ENCODE measurements around the gene PTPRF. TPM values are rescaled to one million over a fixed set of nuclear protein-coding genes. Genes with fewer than 3 reads are reported as not detected.
"Not testable (repeated sequence)": the region's sequence is repeated elsewhere in the genome, so short reads cannot be mapped to it uniquely, and the experiment has no call there.

PTPRF gene
- total RNA-seq, 1 donor from 2014 or later = 145 TPM

DNA sequence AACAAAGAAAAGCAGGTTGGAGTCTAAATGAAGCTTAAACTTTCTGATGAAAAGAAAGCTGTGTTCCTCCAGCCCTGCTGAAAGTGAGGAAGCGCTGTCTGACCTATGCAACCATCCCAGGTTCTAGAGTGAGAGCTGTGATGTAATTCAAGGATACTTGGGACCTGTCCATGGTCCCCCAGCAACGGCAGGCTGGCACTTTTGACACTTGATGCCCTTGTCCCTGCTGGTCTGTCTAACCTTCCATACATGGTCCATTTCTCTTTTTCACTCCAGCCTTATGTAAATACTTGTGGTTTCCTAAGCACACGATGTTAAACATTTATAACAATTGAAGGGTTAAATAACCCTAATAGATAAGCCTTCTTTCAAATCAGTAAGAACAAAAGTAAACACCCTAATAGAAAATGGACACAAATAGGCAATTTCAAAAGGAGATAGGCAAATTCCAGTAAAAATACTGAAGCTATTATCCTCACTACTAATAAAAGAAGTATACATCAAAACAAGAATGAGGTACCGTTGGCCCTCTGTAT lies 101.5 kb downstream of the PTPRF start:
- no peaks in the 10 kb centered on the region for H3K4me1 Mint-ChIP-seq (ENCODE audit: unreplicated experiment)
- TF ChIP-seq, protein P1, sequence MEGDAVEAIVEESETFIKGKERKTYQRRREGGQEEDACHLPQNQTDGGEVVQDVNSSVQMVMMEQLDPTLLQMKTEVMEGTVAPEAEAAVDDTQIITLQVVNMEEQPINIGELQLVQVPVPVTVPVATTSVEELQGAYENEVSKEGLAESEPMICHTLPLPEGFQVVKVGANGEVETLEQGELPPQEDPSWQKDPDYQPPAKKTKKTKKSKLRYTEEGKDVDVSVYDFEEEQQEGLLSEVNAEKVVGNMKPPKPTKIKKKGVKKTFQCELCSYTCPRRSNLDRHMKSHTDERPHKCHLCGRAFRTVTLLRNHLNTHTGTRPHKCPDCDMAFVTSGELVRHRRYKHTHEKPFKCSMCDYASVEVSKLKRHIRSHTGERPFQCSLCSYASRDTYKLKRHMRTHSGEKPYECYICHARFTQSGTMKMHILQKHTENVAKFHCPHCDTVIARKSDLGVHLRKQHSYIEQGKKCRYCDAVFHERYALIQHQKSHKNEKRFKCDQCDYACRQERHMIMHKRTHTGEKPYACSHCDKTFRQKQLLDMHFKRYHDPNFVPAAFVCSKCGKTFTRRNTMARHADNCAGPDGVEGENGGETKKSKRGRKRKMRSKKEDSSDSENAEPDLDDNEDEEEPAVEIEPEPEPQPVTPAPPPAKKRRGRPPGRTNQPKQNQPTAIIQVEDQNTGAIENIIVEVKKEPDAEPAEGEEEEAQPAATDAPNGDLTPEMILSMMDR (IDR thresholded peaks at IDR 0.05; ENCODE audit: unreplicated experiment) = no peak
- no peaks in the 10 kb centered on the region for H3K36me3 Mint-ChIP-seq (ENCODE audit: low read depth, unreplicated experiment)
- no peak overlapping the region for H3K27ac Mint-ChIP-seq (ENCODE audit: unreplicated experiment)
- H3K27me3 Mint-ChIP-seq (ENCODE audit: unreplicated experiment) = no peaks in the 10 kb centered on the region
- no peak overlapping the region for H3K4me3 Mint-ChIP-seq (ENCODE audit: unreplicated experiment)
- no peak for DNase-seq (ENCODE audit: low spot score)
- H3K9me3 Mint-ChIP-seq (ENCODE audit: unreplicated experiment) = no peaks in the 10 kb centered on the region

DNA sequence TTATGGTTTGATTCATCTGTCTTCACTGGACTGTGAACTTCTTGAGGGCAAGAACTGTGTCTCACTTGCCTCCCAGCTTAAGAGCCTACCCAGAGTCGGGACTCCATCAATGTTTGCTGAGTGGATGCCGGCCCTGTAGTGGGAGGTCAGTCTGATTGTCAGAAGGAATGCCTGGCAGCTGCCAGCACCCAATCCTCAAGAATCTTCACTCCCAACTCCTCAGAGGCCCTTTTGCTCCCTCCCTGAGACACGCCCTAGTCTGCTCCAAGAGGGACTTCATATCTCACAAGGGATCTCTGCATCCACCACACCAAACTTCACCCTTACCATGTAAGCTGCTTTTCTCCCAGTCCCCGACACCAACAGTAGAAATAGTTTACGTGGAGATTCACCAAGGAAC lies 104.0 kb downstream of the PTPRF start:
- no peaks in the 10 kb centered on the region for H3K36me3 Mint-ChIP-seq (ENCODE audit: low read depth, unreplicated experiment)
- H3K4me1 Mint-ChIP-seq (ENCODE audit: unreplicated experiment) = no peaks in the 10 kb centered on the region
- H3K9me3 Mint-ChIP-seq (ENCODE audit: unreplicated experiment) = no peaks in the 10 kb centered on the region
- no peak for DNase-seq (ENCODE audit: low spot score)
- TF ChIP-seq, protein P1 (IDR thresholded peaks at IDR 0.05; ENCODE audit: unreplicated experiment) = no peak
- H3K27ac Mint-ChIP-seq (ENCODE audit: unreplicated experiment) = no peak overlapping the region
- H3K27me3 Mint-ChIP-seq (ENCODE audit: unreplicated experiment) = no peaks in the 10 kb centered on the region
- no peak overlapping the region for H3K4me3 Mint-ChIP-seq (ENCODE audit: unreplicated experiment)

DNA sequence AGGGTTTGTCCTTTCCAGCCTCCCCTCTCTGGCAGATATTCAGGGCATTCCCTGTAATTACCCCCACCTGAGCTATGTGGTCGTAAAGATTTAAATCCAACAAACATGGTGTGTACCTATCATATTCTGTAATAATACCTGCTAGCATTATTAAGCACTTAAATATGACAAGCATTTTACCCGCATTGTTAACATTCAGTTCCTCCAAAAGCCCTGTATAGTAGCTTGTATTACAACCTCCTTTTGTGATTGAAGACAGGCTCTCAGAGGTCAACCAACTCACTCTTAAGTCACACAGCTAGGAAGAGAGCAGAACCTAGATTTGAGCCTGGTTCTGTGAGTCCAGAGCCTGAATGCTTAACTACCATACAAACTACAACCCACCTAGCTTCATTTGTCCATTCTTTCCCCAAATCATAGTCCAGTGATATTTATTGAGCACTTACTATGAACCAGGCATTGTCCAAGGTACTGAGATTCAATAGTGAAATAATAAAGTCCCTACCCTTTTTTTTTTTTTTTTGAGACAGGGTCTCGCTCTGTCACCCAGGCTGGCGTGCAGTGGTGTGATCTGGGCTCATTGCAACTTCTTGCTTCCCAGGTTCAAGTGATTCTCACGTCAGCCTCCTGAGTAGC lies 105.4 kb downstream of the PTPRF start:
- DNase-seq (ENCODE audit: low spot score) = no peak
- H3K4me1 Mint-ChIP-seq (ENCODE audit: unreplicated experiment) = no peaks in the 10 kb centered on the region
- TF ChIP-seq, protein P1 (IDR thresholded peaks at IDR 0.05; ENCODE audit: unreplicated experiment) = no peak
- H3K27ac Mint-ChIP-seq (ENCODE audit: unreplicated experiment) = no peak overlapping the region
- no peaks in the 10 kb centered on the region for H3K9me3 Mint-ChIP-seq (ENCODE audit: unreplicated experiment)
- H3K36me3 Mint-ChIP-seq (ENCODE audit: low read depth, unreplicated experiment) = no peaks in the 10 kb centered on the region
- H3K4me3 Mint-ChIP-seq (ENCODE audit: unreplicated experiment) = no peak overlapping the region
- no peaks in the 10 kb centered on the region for H3K27me3 Mint-ChIP-seq (ENCODE audit: unreplicated experiment)

DNA sequence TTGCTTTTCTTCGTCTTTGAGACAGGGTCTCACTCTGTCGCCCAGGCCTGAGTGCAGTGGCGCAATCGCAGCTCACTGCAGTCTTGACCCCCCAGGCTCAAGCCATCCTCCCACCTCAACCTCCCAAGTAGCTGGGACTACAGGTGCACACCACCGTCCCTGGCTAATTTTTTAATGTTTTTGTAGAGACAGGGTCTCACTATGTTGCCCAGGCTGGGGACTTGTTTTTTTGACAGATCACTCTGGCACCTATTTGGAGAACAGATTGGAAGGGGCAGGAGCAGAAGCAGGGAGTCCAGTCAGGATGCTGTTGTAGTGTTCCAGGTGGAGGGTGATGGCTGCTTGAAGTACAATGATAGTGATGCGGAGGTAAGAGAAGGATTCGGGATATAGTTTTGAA lies 106.6 kb downstream of the PTPRF start:
- Mint-ChIP-seq H3K36me3 (ENCODE audit: low read depth, unreplicated experiment) (no peaks in the 10 kb centered on the region), H3K4me3 (ENCODE audit: unreplicated experiment) (no peak overlapping the region), H3K27ac (ENCODE audit: unreplicated experiment) (no peak overlapping the region), H3K4me1 (ENCODE audit: unreplicated experiment) (no peaks in the 10 kb centered on the region), H3K27me3 (ENCODE audit: unreplicated experiment) (no peaks in the 10 kb centered on the region), H3K9me3 (ENCODE audit: unreplicated experiment) (no peaks in the 10 kb centered on the region)
- TF ChIP-seq, protein P1 (IDR thresholded peaks at IDR 0.05; ENCODE audit: unreplicated experiment) = no peak
- DNase-seq (ENCODE audit: low spot score) = no peak

DNA sequence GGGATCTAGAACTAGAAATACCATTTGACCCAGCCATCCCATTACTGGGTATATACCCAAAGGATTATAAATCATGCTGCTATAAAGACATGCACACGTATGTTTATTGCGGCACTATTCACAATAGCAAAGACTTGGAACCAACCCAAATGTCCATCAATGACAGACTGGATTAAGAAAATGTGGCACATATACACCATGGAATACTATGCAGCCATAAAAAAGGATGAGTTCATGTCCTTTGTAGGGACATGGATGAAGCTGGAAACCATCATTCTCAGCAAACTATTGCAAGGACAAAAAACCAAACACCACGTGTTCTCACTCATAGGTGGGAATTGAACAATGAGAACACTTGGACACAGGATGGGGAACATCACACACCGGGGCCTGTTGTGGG lies 107.7 kb downstream of the PTPRF start:
- not testable (repeated sequence) for H3K27ac Mint-ChIP-seq (ENCODE audit: unreplicated experiment); H3K4me1 Mint-ChIP-seq (ENCODE audit: unreplicated experiment); DNase-seq (ENCODE audit: low spot score); H3K27me3 Mint-ChIP-seq (ENCODE audit: unreplicated experiment); H3K36me3 Mint-ChIP-seq (ENCODE audit: low read depth, unreplicated experiment); H3K4me3 Mint-ChIP-seq (ENCODE audit: unreplicated experiment); H3K9me3 Mint-ChIP-seq (ENCODE audit: unreplicated experiment)
